Transverse colon (tissue), 3 donors: ENCODE measurements around the gene CCNI2.

Experiments
- EP300 ChIP-seq: sonication (generic); formaldehyde crosslinking; IDR thresholded peaks from one replicate; pipeline ENCODE4 v1.6.1; 2017; ENCODE audit warnings: antibody characterized with exemption, low read depth
- POLR2A ChIP-seq: fragments of 450-650 bp; IDR thresholded peaks from one replicate; pipeline ENCODE4 v1.6.1; 2016; ENCODE audit warnings: antibody characterized with exemption, mild to moderate bottlenecking, moderate library complexity
- TF ChIP-seq, protein P1 (sequence below), 5 experiments: fragments of 200-600 bp in 3 of 5; fragments of 450-650 bp in 2 of 5; sonication (generic) in 3 of 5; IDR thresholded peaks; 1 replicate in 2 of 5; 2 replicates in 3 of 5; pipeline ENCODE4 v1.5.1; 2016 to 2017; ENCODE audit warnings: antibody characterized with exemption in 5 of 5, inconsistent platforms in 3 of 5, mild to moderate bottlenecking in 2 of 5, moderate library complexity in 1 of 5

DNA sequence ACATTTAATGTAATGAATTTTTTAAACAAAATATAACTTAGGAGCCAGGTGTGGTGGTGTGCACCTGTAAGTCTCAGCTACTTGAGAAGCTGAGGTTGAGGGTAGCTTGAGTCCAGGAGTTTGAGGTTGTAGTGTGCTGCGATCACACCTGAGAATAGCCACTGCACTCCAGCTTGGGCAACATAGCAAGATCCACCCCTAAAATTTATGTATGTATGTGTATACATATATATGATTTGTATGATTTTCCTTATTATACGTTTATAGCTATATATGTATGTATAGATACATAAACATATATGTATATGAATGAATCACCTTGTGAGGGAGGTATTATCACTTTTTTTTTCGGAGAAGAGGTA lies 653 bp upstream of the CCNI2 start:
- TF ChIP-seq, protein P1, sequence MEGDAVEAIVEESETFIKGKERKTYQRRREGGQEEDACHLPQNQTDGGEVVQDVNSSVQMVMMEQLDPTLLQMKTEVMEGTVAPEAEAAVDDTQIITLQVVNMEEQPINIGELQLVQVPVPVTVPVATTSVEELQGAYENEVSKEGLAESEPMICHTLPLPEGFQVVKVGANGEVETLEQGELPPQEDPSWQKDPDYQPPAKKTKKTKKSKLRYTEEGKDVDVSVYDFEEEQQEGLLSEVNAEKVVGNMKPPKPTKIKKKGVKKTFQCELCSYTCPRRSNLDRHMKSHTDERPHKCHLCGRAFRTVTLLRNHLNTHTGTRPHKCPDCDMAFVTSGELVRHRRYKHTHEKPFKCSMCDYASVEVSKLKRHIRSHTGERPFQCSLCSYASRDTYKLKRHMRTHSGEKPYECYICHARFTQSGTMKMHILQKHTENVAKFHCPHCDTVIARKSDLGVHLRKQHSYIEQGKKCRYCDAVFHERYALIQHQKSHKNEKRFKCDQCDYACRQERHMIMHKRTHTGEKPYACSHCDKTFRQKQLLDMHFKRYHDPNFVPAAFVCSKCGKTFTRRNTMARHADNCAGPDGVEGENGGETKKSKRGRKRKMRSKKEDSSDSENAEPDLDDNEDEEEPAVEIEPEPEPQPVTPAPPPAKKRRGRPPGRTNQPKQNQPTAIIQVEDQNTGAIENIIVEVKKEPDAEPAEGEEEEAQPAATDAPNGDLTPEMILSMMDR (IDR thresholded peaks at IDR 0.05): no peak
- TF ChIP-seq POLR2A (no peak), EP300 (no peak)
